Endothelial cell of umbilical vein (primary cell): ENCODE data around the gene CH25H. TPM values are rescaled to one million over a fixed set of nuclear protein-coding genes. Genes with fewer than 3 reads are reported as not detected.

Source experiments
- BruUV-seq: library from RNA; stranded (reverse); fragments of 400-500 nt; replicated peaks from 2 replicates; lab custom pipeline; 2021; lab: Mats Ljungman, UMichigan
- CTCF ChIA-PET: fragments of 300-600, 350-600 bp; sonication (Branson Sonifier 250); formaldehyde crosslinking; loops from one replicate; lab custom pipeline; 2021; ENCODE audit warnings: antibody characterized with exemption, inconsistent platforms; lab: Charles Lee
- POLR2A ChIA-PET: fragments of 300-600, 350-600 bp; sonication (Branson Sonifier 250); formaldehyde crosslinking; loops from one replicate; lab custom pipeline; 2021; ENCODE audit warnings: antibody characterized with exemption, inconsistent platforms; lab: Charles Lee
- DNase-seq: peaks from one replicate; pipeline ENCODE4 v3.0.0-alpha.2; 2011; ENCODE audit warnings: low read depth, low spot score
- FAIRE-seq: peaks from 2 replicates; lab custom pipeline; 2011; peaks lifted over from hg19 to GRCh38; lab: Jason Lieb, UNC
- H2AFZ ChIP-seq: 2 replicates; pipeline ENCODE4 v1.6.0; 2012; ENCODE audit warnings: low read depth, low read length, control low read depth, inconsistent platforms
- H3K27ac ChIP-seq: 2 replicates; pipeline ENCODE4 v1.5.1; 2011; ENCODE audit warnings: low read depth, mild to moderate bottlenecking, control low read depth, low read length, moderate library complexity; ENCODE audit not compliant: insufficient read depth
- H3K27me3 ChIP-seq, 2 experiments: 2 replicates each; pipeline versions ENCODE4 v1.6.0 to v1.6.1; 2011; ENCODE audit warnings: low read length in 2 of 2, mixed read lengths in 1 of 2; ENCODE audit not compliant: control insufficient read depth in 2 of 2, insufficient read depth in 2 of 2
- H3K36me3 ChIP-seq, 2 experiments: 2 replicates in 1 of 2; 3 replicates in 1 of 2; pipeline ENCODE4 v1.5.1; 2011; ENCODE audit warnings: low read length in 2 of 2, mild to moderate bottlenecking in 1 of 2, moderate library complexity in 1 of 2; ENCODE audit not compliant: control insufficient read depth in 2 of 2, insufficient read depth in 2 of 2; ENCODE audit errors: extremely low read depth in 1 of 2
- H3K4me1 ChIP-seq: 3 replicates; pipeline ENCODE4 v1.5.1; 2011; ENCODE audit warnings: mild to moderate bottlenecking, low read length; ENCODE audit not compliant: control insufficient read depth, insufficient read depth; ENCODE audit errors: extremely low read depth
- H3K4me2 ChIP-seq: 2 replicates; pipeline ENCODE4 v1.6.1; 2011; ENCODE audit warnings: low read length, control low read depth, mixed read lengths; ENCODE audit not compliant: insufficient read depth
- H3K4me3 ChIP-seq, 3 experiments: fragments of 200-600 bp in 1 of 3; sonication (generic), shearing (Covaris generic) in 1 of 3; replicated peaks in 1 of 3; 2 replicates each; pipeline ENCODE4 v1.5.1; 2011 to 2016; ENCODE audit warnings: control low read depth in 3 of 3, low read length in 3 of 3, mild to moderate bottlenecking in 2 of 3, inconsistent platforms in 1 of 3, low read depth in 1 of 3, moderate library complexity in 1 of 3; ENCODE audit not compliant: insufficient read depth in 1 of 3
- H3K79me2 ChIP-seq: 2 replicates; pipeline ENCODE4 v1.6.0; 2012; ENCODE audit warnings: low read length, inconsistent platforms; ENCODE audit not compliant: control insufficient read depth, insufficient read depth
- H3K9ac ChIP-seq: replicated peaks from 2 replicates; pipeline ENCODE3; 2011; ENCODE audit warnings: low read length, control low read depth; ENCODE audit not compliant: insufficient read depth; ENCODE audit errors: extremely low read depth
- H3K9me1 ChIP-seq: replicated peaks from 3 replicates; pipeline ENCODE4 v1.6.0; 2011; ENCODE audit warnings: mild to moderate bottlenecking, low read length; ENCODE audit not compliant: control insufficient read depth, insufficient read depth; ENCODE audit errors: extremely low read depth
- H3K9me3 ChIP-seq: replicated peaks from 2 replicates; pipeline ENCODE4 v1.5.1; 2012; ENCODE audit warnings: low read length, inconsistent platforms; ENCODE audit not compliant: control insufficient read depth, insufficient read depth
- H4K20me1 ChIP-seq: replicated peaks from 2 replicates; pipeline ENCODE3; 2011; ENCODE audit warnings: mild to moderate bottlenecking, low read length; ENCODE audit not compliant: control insufficient read depth, insufficient read depth; ENCODE audit errors: extremely low read depth
- CTCF ChIP-seq, 2 donors: IDR thresholded peaks; 1 replicate in 1 of 2; 2 replicates in 1 of 2; pipeline ENCODE4 v1.5.1; 2011; ENCODE audit warnings: low read length in 2 of 2, mild to moderate bottlenecking in 2 of 2, moderate library complexity in 2 of 2, control low read depth in 1 of 2, inconsistent platforms in 1 of 2, low read depth in 1 of 2; ENCODE audit not compliant: insufficient read depth in 1 of 2; ENCODE audit errors: extremely low read depth in 1 of 2
- GATA2 ChIP-seq: IDR thresholded peaks from 2 replicates; pipeline ENCODE4 v1.7.0; 2011; ENCODE audit warnings: low read depth, mild to moderate bottlenecking, moderate library complexity, mixed read lengths, low read length; ENCODE audit not compliant: insufficient read length, insufficient read depth
- JUN ChIP-seq: IDR thresholded peaks from 2 replicates; pipeline ENCODE4 v1.6.1; 2011; ENCODE audit warnings: borderline replicate concordance, low read depth; ENCODE audit not compliant: insufficient read length, insufficient read depth
- MAX ChIP-seq: IDR thresholded peaks from 2 replicates; pipeline ENCODE4 v1.6.1; 2011; ENCODE audit not compliant: insufficient read depth, insufficient read length
- MYC ChIP-seq: IDR thresholded peaks from one replicate; pipeline ENCODE4 v1.6.1; 2011; ENCODE audit warnings: mild to moderate bottlenecking, low read depth, low read length
- POLR2A ChIP-seq: IDR thresholded peaks from 2 replicates; pipeline ENCODE4 v1.6.1; 2012; ENCODE audit warnings: low read depth, mild to moderate bottlenecking, control low read depth, low read length
- POLR2AphosphoS5 ChIP-seq: IDR thresholded peaks from 2 replicates; pipeline ENCODE4 v1.6.1; 2012; ENCODE audit warnings: low read depth, mild to moderate bottlenecking, control low read depth, low read length, moderate library complexity; ENCODE audit not compliant: insufficient read depth
- dilution Hi-C: fragments of 300-500 bp; cut with MboI; formaldehyde crosslinking; loops from one replicate; pipeline ENCODE4 v1.15.0; 2019; ENCODE audit warnings: low sequenced_read_pairs; ENCODE audit not compliant: extremely low pct_ligation_motif_present
- intact Hi-C: fragments of 100-400 bp; cut with micrococcal nuclease; formaldehyde crosslinking; loops from one replicate; pipeline ENCODE4 v1.10.0; 2022
- polyA plus RNA-seq, 4 experiments: library from polyadenylated mRNA; depleted of rRNA in 3 of 4; stranded (reverse) in 3 of 4; unstranded in 1 of 4; fragments of >200 nt; gene quantifications; 2 replicates each; pipeline versions ENCODE4 v1.2.1 to v1.2.3, GENCODE V29; 2011 to 2012; ENCODE audit warnings: missing spikeins in 1 of 4
- total RNA-seq: library from RNA; stranded (reverse); gene quantifications from 2 replicates; pipeline ENCODE4 v1.2.3, GENCODE V29; 2021

Gene CH25H
- total and polyA plus RNA-seq, 2 donors (not counting 3 experiments of a cell fraction or from before 2014, with no cell fraction given) = 0.30 TPM; not detected in 1

- H2AFZ ChIP-seq = no peak overlapping the region
- no peaks in the 10 kb centered on the region for H3K9me3 ChIP-seq
- H3K36me3 ChIP-seq = no peaks in the 10 kb centered on the region
- intact Hi-C loops = no loop called here
- no peak overlapping the region for H3K27ac ChIP-seq
- CTCF ChIA-PET = interaction anchor here (1.2 to 1.6 kb wide), 2 partner anchors 174 to 216 kb away, joined by 3 to 4 read pairs; no protein-coding TSS in a partner anchor
- H3K9me1 ChIP-seq = no peaks in the 10 kb centered on the region
- no peak for TF ChIP-seq JUN
- no peak for TF ChIP-seq GATA2
- TF ChIP-seq POLR2AphosphoS5 = no peak
- TF ChIP-seq CTCF (IDR thresholded peaks at IDR 0.05; ENCODE audit: extremely low read depth in 1 of 2, insufficient read depth in 1 of 2, low read depth in 1 of 2, low read length in 2 of 2) = no peak
- no peak for TF ChIP-seq MYC
- no peak for TF ChIP-seq MAX
- TF ChIP-seq POLR2A = no peak
- no peak overlapping the region for H3K4me2 ChIP-seq
- dilution Hi-C loops = loop anchor here (25.0 kb wide), 1 partner anchor 216 kb away; the partner anchor contains the start of gene FAS
- H3K79me2 ChIP-seq = no peaks in the 10 kb centered on the region
- DNase-seq (no peak), FAIRE-seq (no peak)
- no peak overlapping the region for H3K4me3 ChIP-seq
- peaks cover 17% of the 10 kb centered on the region for H3K4me1 ChIP-seq
- BruUV-seq = no TSS peak
- no peaks in the 10 kb centered on the region for H4K20me1 ChIP-seq
- POLR2A ChIA-PET = no interaction called here
- H3K27me3 ChIP-seq = peaks cover 16 to 27% of the 10 kb centered on the region in 2 experiments
- no peak overlapping the region for H3K9ac ChIP-seq
Measured at GRCh38 chr10:89203237-89203636, 3.9 kb downstream of the CH25H start.
